Subcutaneous abdominal adipose tissue (tissue), 5 donors: ENCODE data around the gene MED10.

Experiments
- H3K27ac ChIP-seq: one replicate; pipeline ENCODE4 v1.7.0; 2013; ENCODE audit warnings: low read depth, mild to moderate bottlenecking, inconsistent platforms, low read length, moderate library complexity
- H3K27me3 ChIP-seq, 5 donors: one replicate each; pipeline ENCODE4 v1.7.0; 2013; ENCODE audit warnings: low read length in 5 of 5, inconsistent platforms in 1 of 5; ENCODE audit not compliant: control insufficient read depth in 5 of 5, insufficient read depth in 4 of 5
- H3K36me3 ChIP-seq, 5 donors: one replicate each; pipeline ENCODE4 v1.7.0; 2013; ENCODE audit warnings: low read length in 5 of 5; ENCODE audit not compliant: control insufficient read depth in 5 of 5, insufficient read depth in 5 of 5
- H3K4me1 ChIP-seq, 5 donors: one replicate each; pipeline ENCODE4 v1.7.0; 2013; ENCODE audit warnings: low read length in 5 of 5, mild to moderate bottlenecking in 3 of 5, moderate library complexity in 1 of 5; ENCODE audit not compliant: control insufficient read depth in 5 of 5, insufficient read depth in 5 of 5
- H3K4me3 ChIP-seq, 5 donors: one replicate each; pipeline ENCODE4 v1.7.0; 2013; ENCODE audit warnings: low read length in 5 of 5, low read depth in 1 of 5
- H3K9ac ChIP-seq, 5 donors: one replicate each; pipeline ENCODE4 v1.7.0; 2013; ENCODE audit warnings: low read length in 5 of 5, mild to moderate bottlenecking in 4 of 5, moderate library complexity in 3 of 5
- H3K9me3 ChIP-seq, 5 donors: one replicate each; pipeline ENCODE4 v1.7.0; 2013; ENCODE audit warnings: low read length in 5 of 5; ENCODE audit not compliant: control insufficient read depth in 5 of 5
- donor health status: healthy.
- donor health status: healthy.
- donor health status: healthy.
- donor health status: healthy.
- donor health status: healthy.

MED10 gene

GRCh38 chr5:6411141-6411540 is 32.8 kb upstream of the MED10 start:
- no peaks in the 10 kb centered on the region for H3K9me3 ChIP-seq
- H3K9ac ChIP-seq, result no peak overlapping the region

GRCh38 chr5:6410421-6410820 is 32.1 kb upstream of the MED10 start:
- Histone ChIP-seq H3K4me1 (no peaks in the 10 kb centered on the region), H3K4me3 (no peak overlapping the region), H3K27ac (no peak overlapping the region), H3K36me3 (no peaks in the 10 kb centered on the region), H3K27me3 (peaks cover 0 to 16% (median 7%) of the 10 kb centered on the region in 5 donors), H3K9me3 (no peaks in the 10 kb centered on the region), H3K9ac (no peak overlapping the region)

More at GRCh38 chr5:6411141-6411540, 32.8 kb upstream of the MED10 start:
- Histone ChIP-seq H3K27ac (no peak overlapping the region), H3K27me3 (peaks cover 2 to 19% (median 7%) of the 10 kb centered on the region in 5 donors), H3K4me1 (no peaks in the 10 kb centered on the region), H3K36me3 (no peaks in the 10 kb centered on the region), H3K4me3 (no peak overlapping the region)

GRCh38 chr5:6408627-6409446 is 30.5 kb upstream of the MED10 start:
- Histone ChIP-seq H3K4me1 (no peaks in the 10 kb centered on the region), H3K27ac (no peak overlapping the region), H3K9me3 (no peaks in the 10 kb centered on the region), H3K36me3 (no peaks in the 10 kb centered on the region), H3K9ac (no peak overlapping the region), H3K27me3 (peaks cover 0 to 16% (median 7%) of the 10 kb centered on the region in 5 donors), H3K4me3 (no peak overlapping the region)

DNA sequence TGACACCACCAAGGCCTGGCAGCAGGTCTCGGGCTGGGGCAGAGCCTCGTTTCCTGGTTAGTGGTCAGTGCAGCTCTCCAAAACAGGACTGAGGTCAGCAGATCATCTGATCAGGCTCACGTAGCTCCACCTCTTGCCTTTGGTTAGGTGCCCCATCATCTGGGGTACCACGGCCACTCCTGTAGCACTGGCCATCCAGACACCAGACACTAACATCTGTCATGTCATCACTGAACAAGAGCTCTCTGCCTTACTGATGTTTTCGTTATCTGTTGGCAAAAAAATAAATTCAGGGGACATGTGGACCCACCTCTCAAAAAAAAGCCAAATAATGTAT is 29.9 kb upstream of the MED10 start:
- no peaks in the 10 kb centered on the region for H3K4me1 ChIP-seq
- H3K9me3 ChIP-seq, result no peaks in the 10 kb centered on the region
- H3K27me3 ChIP-seq, result peaks cover 0 to 18% (median 7%) of the 10 kb centered on the region in 5 donors
- no peaks in the 10 kb centered on the region for H3K36me3 ChIP-seq
- H3K9ac ChIP-seq, result no peak overlapping the region
- H3K27ac ChIP-seq, result no peak overlapping the region
- no peak overlapping the region for H3K4me3 ChIP-seq

DNA sequence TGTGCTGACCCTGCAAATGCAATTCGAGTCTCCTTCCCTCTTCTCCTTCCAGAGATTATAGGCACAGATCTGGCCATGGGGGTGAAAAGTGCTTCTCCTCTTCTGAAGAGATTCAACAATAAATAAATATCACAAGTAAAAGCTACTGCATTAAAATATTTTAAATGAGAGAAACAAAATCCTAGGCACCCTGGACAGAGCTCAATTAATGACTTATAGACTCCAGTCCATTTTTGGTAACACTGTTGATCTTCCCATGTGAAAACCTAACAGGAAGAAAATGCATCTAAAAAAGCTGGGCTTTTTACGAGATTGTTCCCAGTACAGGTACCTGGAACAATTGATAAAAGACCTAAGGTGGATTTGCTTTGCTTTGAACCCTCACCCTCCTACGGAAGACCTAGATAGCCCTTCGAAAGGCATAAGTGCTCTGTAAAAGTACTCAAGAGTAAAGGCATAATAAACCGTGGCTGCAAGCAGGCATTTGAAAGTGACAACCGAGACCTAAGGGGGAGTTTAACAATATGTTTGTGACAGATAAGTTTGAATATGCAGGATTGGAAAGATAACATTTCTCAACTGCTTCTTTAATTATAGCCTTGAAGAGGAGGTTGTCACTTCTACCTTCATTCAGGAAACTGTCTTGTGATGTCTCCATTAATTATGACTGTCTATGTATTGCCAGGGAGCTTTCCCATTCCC is 29.4 kb upstream of the MED10 start:
- H3K4me1 ChIP-seq, result no peaks in the 10 kb centered on the region
- no peak overlapping the region for H3K9ac ChIP-seq
- H3K27ac ChIP-seq, result no peak overlapping the region
- H3K9me3 ChIP-seq, result no peaks in the 10 kb centered on the region
- no peak overlapping the region for H3K4me3 ChIP-seq
- H3K27me3 ChIP-seq, result peaks cover 0 to 18% (median 7%) of the 10 kb centered on the region in 5 donors
- no peaks in the 10 kb centered on the region for H3K36me3 ChIP-seq

GRCh38 chr5:6405591-6405990 is 27.2 kb upstream of the MED10 start:
- Histone ChIP-seq H3K4me3 (no peak overlapping the region), H3K4me1 (no peaks in the 10 kb centered on the region), H3K9me3 (no peaks in the 10 kb centered on the region), H3K9ac (no peak overlapping the region), H3K27me3 (peaks cover 0 to 15% (median 4%) of the 10 kb centered on the region in 5 donors), H3K36me3 (no peaks in the 10 kb centered on the region), H3K27ac (no peak overlapping the region)

DNA sequence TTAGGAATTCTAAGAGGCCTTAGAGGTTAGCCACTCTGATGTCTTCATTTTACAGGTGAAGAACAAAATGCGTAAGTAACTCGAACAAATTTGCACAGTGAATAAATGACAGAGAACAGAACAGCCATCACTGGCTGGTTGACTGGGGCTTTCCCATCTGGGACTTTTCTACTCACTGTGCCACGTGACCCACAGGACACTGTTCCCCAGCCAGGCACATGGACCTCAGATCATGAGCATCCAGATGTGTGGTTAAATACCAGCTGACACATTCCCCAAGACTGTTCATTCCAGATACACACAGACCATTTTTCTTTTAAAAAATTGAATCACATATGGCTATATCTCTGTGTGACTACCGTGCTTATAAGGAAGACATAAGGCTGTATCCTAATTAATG is 25.8 kb upstream of the MED10 start:
- H3K9ac ChIP-seq, result no peak overlapping the region
- no peaks in the 10 kb centered on the region for H3K36me3 ChIP-seq
- no peaks in the 10 kb centered on the region for H3K9me3 ChIP-seq
- H3K4me3 ChIP-seq, result no peak overlapping the region
- no peak overlapping the region for H3K27ac ChIP-seq
- H3K27me3 ChIP-seq, result peaks cover 0 to 15% (median 4%) of the 10 kb centered on the region in 5 donors
- H3K4me1 ChIP-seq, result no peaks in the 10 kb centered on the region

GRCh38 chr5:6403416-6403815 is 25.1 kb upstream of the MED10 start:
- H3K4me1 ChIP-seq, result no peaks in the 10 kb centered on the region
- H3K27ac ChIP-seq, result no peak overlapping the region
- no peaks in the 10 kb centered on the region for H3K36me3 ChIP-seq
- no peak overlapping the region for H3K9ac ChIP-seq
- H3K27me3 ChIP-seq, result peaks cover 0 to 15% (median 4%) of the 10 kb centered on the region in 5 donors
- no peak overlapping the region for H3K4me3 ChIP-seq
- no peaks in the 10 kb centered on the region for H3K9me3 ChIP-seq

DNA sequence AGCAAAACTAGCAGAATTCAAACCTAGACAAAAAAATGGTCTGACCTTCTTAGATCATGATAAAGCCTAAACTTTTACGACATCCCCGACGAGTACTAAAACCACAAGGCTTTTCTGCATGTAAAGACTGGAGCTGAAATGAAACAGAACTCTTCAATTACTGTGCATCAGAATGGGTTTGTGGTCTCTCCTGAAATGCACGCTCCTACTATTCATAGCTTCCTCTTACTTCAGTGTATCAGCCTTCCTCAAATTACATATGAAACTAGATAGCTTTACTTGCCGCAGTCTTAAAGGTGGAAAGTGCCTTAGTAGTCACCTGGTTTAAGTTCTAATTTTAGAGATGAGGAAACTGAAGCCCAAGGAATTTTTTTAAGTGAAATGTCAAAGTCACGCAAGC is 24.6 kb upstream of the MED10 start:
- no peaks in the 10 kb centered on the region for H3K36me3 ChIP-seq
- H3K27me3 ChIP-seq, result peaks cover 0 to 12% (median 2%) of the 10 kb centered on the region in 5 donors
- no peak overlapping the region for H3K4me3 ChIP-seq
- no peak overlapping the region for H3K9ac ChIP-seq
- H3K27ac ChIP-seq, result no peak overlapping the region
- no peaks in the 10 kb centered on the region for H3K4me1 ChIP-seq
- peaks cover 0 to under 1% (median under 1%) of the 10 kb centered on the region in 5 donors for H3K9me3 ChIP-seq

- no peaks in the 10 kb centered on the region for H3K4me1 ChIP-seq
- H3K36me3 ChIP-seq, result no peaks in the 10 kb centered on the region
- no peak overlapping the region for H3K27ac ChIP-seq
- peaks cover 0 to 8% (median 6%) of the 10 kb centered on the region in 5 donors for H3K9me3 ChIP-seq
- no peak overlapping the region for H3K4me3 ChIP-seq
- H3K27me3 ChIP-seq, result peaks cover 0 to 8% (median 3%) of the 10 kb centered on the region in 5 donors
- no peak overlapping the region for H3K9ac ChIP-seq
Observed at GRCh38 chr5:6401410-6401809, 23.1 kb upstream of the MED10 start.
